ENCODE measurements around the gene ARHGAP6.

The ARHGAP6 gene

DNA sequence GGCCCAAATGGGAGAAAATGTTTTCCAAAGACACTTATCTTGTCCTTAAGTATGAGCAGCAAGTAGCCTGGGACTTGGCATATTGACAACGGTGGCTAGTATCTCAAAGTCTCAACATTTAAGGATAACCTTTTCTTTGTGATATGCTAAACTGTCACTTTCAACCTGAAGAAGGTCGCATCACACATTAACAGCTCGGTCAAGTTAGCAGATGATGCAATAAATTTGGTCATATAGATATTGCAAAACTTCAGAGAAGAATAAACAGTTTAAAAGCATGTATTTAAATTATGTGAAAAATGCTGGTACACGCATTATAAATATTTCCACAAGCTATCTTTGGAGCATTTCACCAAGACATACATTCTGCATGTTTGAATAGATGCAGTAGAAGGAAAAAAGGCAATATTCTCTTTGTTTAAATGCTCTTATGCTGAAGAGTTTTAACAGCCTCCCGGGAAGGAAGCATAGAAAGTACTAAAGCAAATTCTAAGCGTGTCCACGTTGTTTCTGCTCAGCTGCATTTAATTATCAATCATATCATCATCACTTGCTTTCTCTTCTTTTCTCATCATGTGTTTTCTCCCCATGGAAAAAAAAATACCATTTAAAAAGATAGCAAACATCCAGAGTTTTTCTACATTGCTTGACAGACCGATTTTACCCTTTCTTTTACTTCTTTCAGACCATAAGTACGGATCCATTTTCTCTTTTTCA is 24.2 kb downstream of the ARHGAP6 start:
- DNase-seq (ENCODE audit: low read depth in 1 of 2, low spot score in 1 of 2): no peak
- Histone ChIP-seq H3K27ac (replicated peaks) (no peak overlapping the region), H3K4me3 (replicated peaks; ENCODE audit: insufficient read depth, low read length) (no peak overlapping the region), H3K27me3 (ENCODE audit: insufficient read depth, poor library complexity, severe bottlenecking) (no peaks in the 10 kb centered on the region)
- TF ChIP-seq CTCF (IDR thresholded peaks at IDR 0.05; ENCODE audit: insufficient read depth, low read length): no peak
- no peak for TF ChIP-seq SPI1 (IDR thresholded peaks at IDR 0.05; ENCODE audit: borderline replicate concordance, low read depth)
- TF ChIP-seq GABPA (IDR thresholded peaks at IDR 0.05; ENCODE audit: low read depth): no peak
- TF ChIP-seq REST (IDR thresholded peaks at IDR 0.05; ENCODE audit: insufficient replicate concordance, low read depth): no peak
- no peak for TF ChIP-seq POLR2AphosphoS5 (IDR thresholded peaks at IDR 0.05; ENCODE audit: low read depth)

DNA sequence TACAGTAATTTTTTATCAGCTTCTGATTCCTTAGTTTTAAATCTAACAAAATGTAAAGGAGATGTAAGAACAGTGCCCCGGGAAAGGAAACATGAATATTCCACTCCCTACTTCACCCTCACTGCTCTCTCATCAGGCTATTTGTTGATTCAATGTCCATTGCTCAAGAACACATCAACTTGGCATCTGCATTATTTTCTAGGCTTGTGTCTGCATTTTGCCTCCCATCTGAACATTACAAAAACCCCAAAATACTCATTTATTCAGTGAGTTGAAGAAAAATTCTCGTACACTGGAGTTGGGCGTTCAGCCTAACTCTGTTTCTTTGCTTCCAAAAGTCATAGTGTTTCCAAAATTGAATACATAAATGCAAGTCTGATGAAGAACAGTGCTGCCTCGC is 25.6 kb downstream of the ARHGAP6 start:
- no peak overlapping the region for H3K27ac ChIP-seq (replicated peaks)
- TF ChIP-seq CTCF (IDR thresholded peaks at IDR 0.05; ENCODE audit: insufficient read depth, low read length): no peak
- no peak for TF ChIP-seq POLR2AphosphoS5 (IDR thresholded peaks at IDR 0.05; ENCODE audit: low read depth)
- no peak for TF ChIP-seq REST (IDR thresholded peaks at IDR 0.05; ENCODE audit: insufficient replicate concordance, low read depth)
- TF ChIP-seq GABPA (IDR thresholded peaks at IDR 0.05; ENCODE audit: low read depth): no peak
- TF ChIP-seq SPI1 (IDR thresholded peaks at IDR 0.05; ENCODE audit: borderline replicate concordance, low read depth): no peak
- H3K4me3 ChIP-seq (replicated peaks; ENCODE audit: insufficient read depth, low read length): no peak overlapping the region
- H3K27me3 ChIP-seq (ENCODE audit: insufficient read depth, poor library complexity, severe bottlenecking): no peaks in the 10 kb centered on the region
- no peak for DNase-seq (ENCODE audit: low read depth in 1 of 2, low spot score in 1 of 2)

DNA sequence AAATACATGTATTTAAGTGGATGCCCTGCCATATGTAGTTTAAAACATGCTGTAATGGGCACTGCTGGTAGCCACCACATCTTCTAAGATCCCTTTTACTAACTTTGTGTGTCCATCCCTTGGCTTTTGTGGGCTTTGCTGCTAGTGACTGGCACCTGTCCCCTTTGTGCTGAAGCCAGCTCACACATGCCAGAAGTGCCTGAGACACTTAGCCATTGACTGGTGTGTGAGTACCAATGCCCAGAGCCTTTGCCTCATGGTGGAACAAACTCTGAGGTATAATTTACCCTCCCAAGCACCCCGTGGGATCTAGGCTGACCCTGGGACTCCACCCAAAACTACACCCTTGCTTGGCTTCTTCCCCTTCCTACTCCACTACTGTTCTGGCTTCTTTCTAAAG is 33.0 kb downstream of the ARHGAP6 start:
- no peak overlapping the region for H3K27ac ChIP-seq (replicated peaks)
- TF ChIP-seq POLR2AphosphoS5 (IDR thresholded peaks at IDR 0.05; ENCODE audit: low read depth): no peak
- TF ChIP-seq CTCF (IDR thresholded peaks at IDR 0.05; ENCODE audit: insufficient read depth, low read length): no peak
- TF ChIP-seq REST (IDR thresholded peaks at IDR 0.05; ENCODE audit: insufficient replicate concordance, low read depth): no peak
- no peak for TF ChIP-seq GABPA (IDR thresholded peaks at IDR 0.05; ENCODE audit: low read depth)
- TF ChIP-seq SPI1 (IDR thresholded peaks at IDR 0.05; ENCODE audit: borderline replicate concordance, low read depth): no peak
- H3K27me3 ChIP-seq (ENCODE audit: insufficient read depth, poor library complexity, severe bottlenecking): no peaks in the 10 kb centered on the region
- no peak for DNase-seq (ENCODE audit: low read depth in 1 of 2, low spot score in 1 of 2)
- no peak overlapping the region for H3K4me3 ChIP-seq (replicated peaks; ENCODE audit: insufficient read depth, low read length)

Data from HL-60 (cell line).